HG02885 (cell line): ENCODE results near the gene FIGLA.

ENCODE experiments used
- ATAC-seq: cut with Tn5 transposase; IDR thresholded peaks from one replicate; pipeline ENCODE4 v1.9.1; 2021; ENCODE audit warnings: mild to moderate bottlenecking; ENCODE audit not compliant: unreplicated experiment, poor library complexity

The FIGLA gene

GRCh38 chr2:70790136-70790828, at the start of gene FIGLA:
Gene FIGLA, minus strand, starts transcription at chr2:70790643. Its CDS starts 5 bp downstream, at chr2:70790638.
- no peak for ATAC-seq

- ATAC-seq = no peak
These were observed 47.8 kb upstream of the FIGLA start for GRCh38 chr2:70837980-70838925.

GRCh38 chr2:70835643-70836042, 45.2 kb upstream of the FIGLA start, which contains the start of gene CD207:
Gene CD207, minus strand, starts transcription at chr2:70835816. Its CDS starts 40 bp downstream, at chr2:70835776.
- ATAC-seq = no peak

- no peak for ATAC-seq
These were observed 44.4 kb upstream of the FIGLA start for GRCh38 chr2:70834881-70835280.

- no peak for ATAC-seq
These were observed 43.7 kb upstream of the FIGLA start for GRCh38 chr2:70834106-70834505.

- no peak for ATAC-seq
These were observed 42.8 kb upstream of the FIGLA start for GRCh38 chr2:70833246-70833645.

- no peak for ATAC-seq
These were observed 41.9 kb upstream of the FIGLA start for GRCh38 chr2:70832386-70832785.

- ATAC-seq = no peak
These were observed 41.4 kb upstream of the FIGLA start for GRCh38 chr2:70831861-70832260.

GRCh38 chr2:70830366-70830765, 39.9 kb upstream of the FIGLA start:
- ATAC-seq = no peak

- ATAC-seq = no peak
These were observed 39.5 kb upstream of the FIGLA start for GRCh38 chr2:70829916-70830315.

- ATAC-seq = no peak
These were observed 38.7 kb upstream of the FIGLA start for GRCh38 chr2:70828914-70829824.

- ATAC-seq = no peak
These were observed 37.7 kb upstream of the FIGLA start for GRCh38 chr2:70828115-70828514.

GRCh38 chr2:70827388-70827787, 36.9 kb upstream of the FIGLA start:
- no peak for ATAC-seq

GRCh38 chr2:70826696-70827350, 36.4 kb upstream of the FIGLA start:
- no peak for ATAC-seq

GRCh38 chr2:70823249-70823648, 32.8 kb upstream of the FIGLA start:
- ATAC-seq = no peak

GRCh38 chr2:70822843-70823242, 32.4 kb upstream of the FIGLA start:
- ATAC-seq = no peak

- ATAC-seq = no peak
These were observed 30.1 kb upstream of the FIGLA start, which contains the start of gene CLEC4F for GRCh38 chr2:70820499-70820898. Gene CLEC4F, minus strand, starts transcription at chr2:70820599. Its CDS starts 76 bp downstream, at chr2:70820523.

- no peak for ATAC-seq
These were observed 27.0 kb upstream of the FIGLA start for GRCh38 chr2:70817284-70817954.

GRCh38 chr2:70816726-70817125, 26.3 kb upstream of the FIGLA start:
- no peak for ATAC-seq
